Posterior cingulate gyrus (tissue), 11 donors: Measurements from ENCODE around the gene CA7.
A peak's percentile ranks its signal among the peaks of the same experiment; 100 is the strongest.

Experiments
- DNase-seq, 10 donors: peaks; one replicate each; pipeline versions ENCODE4 v3.0.0 to v3.0.0-alpha.2; 2020 to 2021; ENCODE audit warnings: mixed read lengths in 3 of 10
- intact Hi-C: fragments of 100-400 bp; cut with DNase I; formaldehyde crosslinking; loops from one replicate; pipeline ENCODE4 v1.15.1; 2023

The CA7 gene

DNA sequence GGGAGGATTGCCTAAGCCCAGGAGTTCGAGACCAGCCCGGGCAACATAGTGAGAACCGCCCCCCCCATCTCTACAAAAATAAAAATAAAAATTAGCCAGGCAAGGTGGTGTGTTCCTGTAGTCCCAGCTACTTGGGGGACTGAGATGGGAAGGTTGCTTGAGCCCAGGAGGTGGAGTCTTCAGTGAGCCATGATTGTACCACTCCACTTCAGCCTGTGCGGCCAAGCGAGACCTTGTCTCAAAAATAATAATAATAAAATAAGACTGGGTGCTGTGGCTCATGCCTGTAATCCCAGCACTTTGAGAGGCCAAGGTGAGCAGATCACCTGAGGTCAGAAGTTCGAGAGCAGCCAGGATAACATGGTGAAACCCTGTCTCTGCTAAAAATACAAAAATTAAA lies 47.6 kb downstream of the CA7 start:
- intact Hi-C loops: no loop called here

DNA sequence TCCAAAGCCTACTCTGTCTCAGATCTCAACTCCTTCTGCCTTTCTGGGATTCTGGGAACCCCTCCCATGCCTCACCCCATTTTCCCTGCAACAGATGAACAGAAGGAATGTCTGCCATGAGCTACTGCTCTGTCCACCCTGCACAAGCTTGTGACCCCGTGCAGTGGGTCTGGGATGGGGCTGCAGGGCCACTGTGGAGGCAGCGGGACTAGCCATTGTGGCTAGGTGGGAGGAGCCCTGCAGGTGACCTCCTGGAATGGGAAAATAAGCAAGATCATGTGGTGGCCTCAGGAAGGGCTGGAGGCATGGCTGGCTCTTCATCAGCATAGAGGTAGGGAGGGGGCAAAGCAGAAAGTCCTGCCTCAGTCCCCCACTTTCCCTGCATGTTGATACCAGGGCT lies 49.8 kb downstream of the CA7 start:
- peak in 3 of 10 donors; percentile 39 to 56 (median 43) for DNase-seq
- intact Hi-C loops: no loop called here

More for the DNA sequence above, 47.6 kb downstream of the CA7 start:
- DNase-seq: no peak

DNA sequence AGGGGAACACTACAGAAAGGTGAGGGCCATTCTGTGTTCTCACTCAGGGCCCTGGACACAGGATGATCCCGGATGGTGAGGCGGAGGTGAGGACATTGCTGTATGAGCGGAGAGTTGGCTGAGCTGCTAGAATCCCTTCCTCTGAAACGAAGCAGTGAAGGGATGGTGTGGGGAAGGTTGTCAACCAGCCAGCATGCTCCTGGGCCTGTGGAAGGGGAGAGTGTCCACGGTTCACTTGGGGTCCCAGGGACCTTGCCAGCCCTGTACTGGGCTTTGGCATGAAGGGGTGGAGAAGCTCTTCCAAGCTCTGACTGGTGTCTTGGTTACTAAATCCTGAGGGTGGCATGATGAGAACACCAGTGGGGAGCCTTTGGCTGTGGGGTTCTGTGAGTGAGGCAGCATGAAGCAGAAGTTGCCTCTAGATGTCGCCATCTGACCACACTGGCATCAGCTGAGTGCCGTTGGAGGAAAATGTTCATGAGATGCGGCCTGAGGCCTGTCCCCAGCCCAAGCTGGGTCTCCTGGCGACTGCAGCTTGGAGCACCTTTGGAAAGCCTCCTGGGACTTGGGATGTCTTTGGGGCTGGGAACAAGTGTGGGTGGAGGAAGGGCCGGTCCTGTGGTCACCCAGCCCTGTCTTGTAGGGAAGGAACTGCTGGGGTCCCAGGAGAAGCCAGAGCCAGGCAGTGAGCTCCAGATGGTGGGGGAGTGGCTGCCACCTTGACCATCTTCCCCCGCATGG lies 50.9 kb downstream of the CA7 start:
- DNase-seq: peak; percentile 51 to 95 (median 76)
- intact Hi-C loops: loop anchor here (5.0 kb wide), 1 partner anchor 37 kb away; the partner anchor contains the start of gene CIAO2B

DNA sequence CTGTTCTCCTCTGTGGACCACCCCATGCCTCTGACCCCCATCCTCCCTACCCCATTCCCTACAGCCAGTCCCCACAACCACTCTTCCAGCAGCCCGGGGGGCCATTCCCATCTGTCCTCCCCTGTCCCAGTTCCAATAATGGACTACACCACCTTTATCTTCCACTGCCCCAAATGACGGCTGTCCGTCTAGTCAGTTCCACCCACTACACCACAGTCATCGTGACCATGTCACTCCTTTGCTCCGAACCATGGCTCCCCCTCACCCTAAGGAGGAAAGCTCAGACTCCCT lies 51.4 kb downstream of the CA7 start:
- intact Hi-C loops: loop anchor here (5.0 kb wide), 1 partner anchor 37 kb away; the partner anchor contains the start of gene CIAO2B

DNA sequence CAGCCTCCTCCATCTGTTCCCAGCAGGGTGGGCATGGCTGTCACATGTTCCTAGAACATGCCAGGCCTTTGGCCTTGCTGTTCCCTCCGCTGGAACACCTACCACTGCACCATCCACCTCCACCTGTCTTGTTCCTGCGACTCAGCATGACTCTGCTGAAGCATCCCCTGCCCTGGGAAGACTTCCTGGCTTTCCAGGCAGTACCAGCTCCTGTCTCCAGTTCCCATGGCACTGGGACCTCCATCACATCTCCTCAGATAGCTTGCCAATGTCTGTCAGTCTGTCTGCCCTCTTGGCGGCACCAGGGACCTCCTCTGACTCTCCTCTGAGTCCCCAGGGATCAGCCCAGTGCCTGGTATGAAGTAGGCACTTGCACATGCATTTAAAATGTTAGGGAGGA lies 51.8 kb downstream of the CA7 start:
- DNase-seq: peak in 2 of 10 donors; percentile 47 to 66
- intact Hi-C loops: loop anchor here (5.0 kb wide), 1 partner anchor 36 kb away; the partner anchor contains the start of gene CIAO2B

More for the DNA sequence above, 51.4 kb downstream of the CA7 start:
- DNase-seq: no peak

DNA sequence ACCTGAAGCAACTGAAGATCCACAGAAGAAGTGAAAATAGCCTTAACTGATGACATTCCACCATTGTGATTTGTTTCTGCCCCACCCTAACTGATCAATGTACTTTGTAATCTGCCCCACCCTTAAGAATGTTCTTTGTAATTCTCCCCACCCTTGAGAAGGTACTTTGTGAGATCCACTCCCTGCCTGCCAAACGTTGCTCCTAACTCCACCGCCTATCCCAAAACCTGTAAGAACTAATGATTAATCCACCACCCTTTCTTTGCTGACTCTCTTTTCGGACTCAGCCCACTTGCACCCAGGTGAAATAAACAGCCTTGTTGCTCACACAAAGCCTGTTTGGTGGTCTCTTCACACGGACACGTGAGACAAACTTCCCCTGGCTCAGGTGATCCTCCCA lies 52.5 kb downstream of the CA7 start:
- DNase-seq: peak in 1 of 10 donors; percentile 14
- intact Hi-C loops: loop anchor here (5.0 kb wide), 1 partner anchor 36 kb away; the partner anchor contains the start of gene CIAO2B

DNA sequence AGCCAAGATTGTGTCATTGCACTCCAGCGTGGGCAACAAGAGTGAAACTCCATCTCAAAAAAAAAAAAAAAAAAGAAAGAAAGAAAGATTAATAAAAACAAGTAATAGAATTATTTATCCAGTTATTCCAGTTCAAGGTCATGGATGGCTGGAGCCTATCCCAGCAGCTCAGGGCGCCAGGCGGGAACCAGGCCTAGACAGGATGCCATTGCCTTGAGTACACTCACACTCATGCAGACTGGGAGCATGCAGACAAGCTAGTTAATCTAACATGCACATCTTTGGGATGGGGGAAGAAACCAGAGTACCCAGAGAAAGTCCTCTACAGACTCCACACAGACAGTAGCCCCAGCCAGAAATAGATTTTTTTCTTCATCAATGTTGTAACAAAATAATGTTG lies 54.0 kb downstream of the CA7 start:
- peak in 1 of 10 donors; percentile 68 for DNase-seq

DNA sequence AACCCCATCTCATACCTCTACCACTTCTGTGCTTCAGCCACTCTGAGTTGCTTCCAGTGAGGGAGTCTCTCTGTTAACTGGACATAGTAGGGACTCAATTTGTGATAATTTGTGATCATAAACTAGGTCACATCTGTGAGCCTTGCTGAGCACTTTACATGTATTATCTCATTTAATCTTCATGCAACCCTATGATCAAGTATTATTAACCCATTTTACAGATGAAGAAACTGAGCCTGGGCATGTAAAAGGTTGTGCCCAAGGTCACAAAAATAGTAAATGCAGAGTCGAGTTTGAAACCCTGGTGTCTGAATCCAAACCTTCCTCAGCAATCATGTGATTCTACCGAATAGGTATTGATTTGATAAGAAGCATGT lies 54.7 kb downstream of the CA7 start:
- intact Hi-C loops: loop anchor here (5.0 kb wide), 1 partner anchor 33 kb away; the partner anchor contains the start of gene CIAO2B
- no peak for DNase-seq

More for the DNA sequence above, 54.0 kb downstream of the CA7 start:
- intact Hi-C loops: loop anchor here (5.0 kb wide), 1 partner anchor 34 kb away; the partner anchor contains the start of gene CIAO2B

DNA sequence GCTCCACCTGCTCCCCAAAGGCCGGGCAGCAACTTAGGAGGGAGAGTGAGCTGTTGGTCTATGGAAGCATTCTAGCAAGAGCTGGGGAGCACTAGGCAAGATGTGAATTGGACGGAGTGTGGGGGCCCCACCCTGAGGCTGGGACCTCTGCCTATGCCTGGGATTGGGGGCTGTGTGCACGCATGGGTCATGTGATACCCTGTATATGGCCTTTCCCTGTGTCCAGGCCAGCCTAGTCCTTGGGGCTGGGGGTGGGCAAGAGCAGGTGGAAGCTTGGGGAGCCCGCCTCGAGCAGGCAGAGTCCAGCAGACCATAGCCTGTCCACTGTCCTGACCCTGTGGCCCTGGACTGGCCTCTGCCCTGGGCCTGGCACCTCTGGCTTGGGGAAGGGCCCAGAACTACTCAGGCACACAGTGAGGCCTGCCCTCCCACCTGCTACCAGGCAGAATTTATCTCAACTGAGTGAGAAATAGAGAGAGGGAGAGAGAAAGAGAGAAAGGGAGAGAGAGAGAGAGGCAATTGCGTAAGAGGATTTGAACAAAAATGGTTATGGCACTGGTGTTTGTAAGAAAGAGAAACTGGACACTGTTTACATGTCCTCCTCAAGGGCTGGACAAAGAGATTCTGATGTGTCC lies 55.2 kb downstream of the CA7 start:
- DNase-seq: peak in 2 of 10 donors; percentile 52 to 58
- intact Hi-C loops: loop anchor here (5.0 kb wide), 1 partner anchor 33 kb away; the partner anchor contains the start of gene CIAO2B

DNA sequence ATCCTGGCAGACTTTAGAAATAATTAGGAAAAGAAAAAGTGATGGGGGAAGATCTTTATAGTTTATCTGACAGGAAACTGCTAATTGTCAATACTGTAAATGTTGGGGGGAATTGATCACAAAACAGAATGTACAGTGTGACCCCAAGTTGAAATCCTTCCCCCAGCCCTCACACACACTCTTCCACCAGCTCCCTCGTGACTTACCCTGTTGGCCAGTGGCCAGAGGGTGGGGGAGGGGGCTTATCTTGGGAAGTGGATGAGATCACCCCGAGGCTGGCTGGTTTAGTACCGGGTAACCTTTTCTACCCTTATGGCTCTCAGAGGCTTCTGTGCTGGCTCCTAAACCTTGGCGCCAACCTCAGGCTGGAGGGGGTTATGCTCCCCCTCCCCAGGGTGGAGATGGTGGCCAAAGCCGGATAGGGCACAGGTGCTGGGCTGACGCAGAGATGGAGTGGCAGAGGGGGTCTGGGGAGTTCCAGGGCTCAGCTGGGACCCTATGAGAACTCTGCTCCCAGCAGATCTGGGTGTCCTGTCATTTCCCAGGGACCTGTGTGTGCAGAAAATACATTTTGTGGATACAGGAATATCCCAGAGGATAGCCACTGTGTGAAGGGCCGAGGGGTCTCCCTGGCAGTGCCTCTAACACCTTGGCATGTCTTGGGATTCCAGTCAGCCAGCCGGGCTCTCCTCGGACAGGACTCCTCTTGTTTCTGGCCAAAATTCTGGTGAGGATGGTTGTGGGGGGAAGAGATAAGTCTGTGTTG lies 55.9 kb downstream of the CA7 start:
- intact Hi-C loops: loop anchor here (5.0 kb wide), 1 partner anchor 32 kb away; the partner anchor contains the start of gene CIAO2B

DNA sequence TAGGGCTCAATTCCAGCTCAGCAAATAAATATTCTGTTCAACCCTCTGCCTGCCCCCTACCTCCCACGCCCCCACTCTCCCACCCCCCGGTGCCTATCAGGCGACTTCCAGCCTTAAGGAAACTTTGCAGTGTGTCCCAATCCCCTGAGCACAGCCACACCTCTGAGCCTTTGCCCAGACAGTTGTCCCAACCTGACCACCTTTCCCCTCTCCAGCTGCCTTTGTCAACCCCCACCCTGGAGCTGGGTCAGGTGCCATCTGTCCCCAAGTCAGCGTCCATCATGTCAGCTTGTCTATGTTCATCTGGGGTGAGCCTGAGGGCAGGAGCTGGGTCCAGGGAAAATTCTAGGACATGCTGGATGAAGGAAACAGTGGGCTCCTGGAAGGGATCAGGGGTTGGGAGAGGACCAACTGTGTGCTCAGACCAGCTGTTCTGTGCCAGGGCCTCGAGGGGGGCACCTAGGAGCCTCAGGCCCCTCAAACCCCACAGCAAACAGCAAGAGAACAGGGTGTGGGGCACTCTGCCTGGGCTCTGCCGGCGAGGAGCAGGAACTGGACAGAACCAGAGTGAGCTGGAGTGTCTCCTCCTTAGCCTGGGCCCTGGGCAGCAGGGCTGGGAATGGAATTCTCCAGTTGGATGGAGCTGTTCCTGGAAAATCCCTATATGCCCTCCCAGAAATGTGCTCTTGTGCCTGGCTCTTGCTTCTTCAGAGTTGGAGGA lies 56.7 kb downstream of the CA7 start:
- peak in 2 of 10 donors; percentile 57 to 60 for DNase-seq
- intact Hi-C loops: no loop called here

More for the DNA sequence above, 55.9 kb downstream of the CA7 start:
- peak in 2 of 10 donors; percentile 59 to 69 for DNase-seq

DNA sequence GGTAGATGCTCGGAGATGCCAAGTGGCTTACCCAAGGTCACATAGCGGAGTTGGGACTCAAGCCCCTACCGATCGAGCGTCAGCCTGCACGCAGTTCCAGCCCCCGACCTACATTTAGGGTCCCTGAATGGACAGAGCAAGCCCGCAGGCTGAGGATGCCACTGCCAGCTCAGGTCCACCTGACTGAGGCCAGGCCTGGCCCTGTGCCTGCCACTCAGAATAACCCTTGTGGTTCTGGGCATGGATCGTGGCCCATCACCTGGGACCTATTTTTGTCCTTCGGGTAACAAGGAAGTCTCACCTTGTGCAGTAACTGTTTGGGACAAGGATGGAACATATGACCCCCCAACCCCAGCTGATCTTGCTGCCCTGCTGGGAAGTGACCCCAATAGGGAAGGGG lies 57.4 kb downstream of the CA7 start:
- intact Hi-C loops: no loop called here
- peak in 2 of 10 donors; percentile 25 to 50 for DNase-seq

DNA sequence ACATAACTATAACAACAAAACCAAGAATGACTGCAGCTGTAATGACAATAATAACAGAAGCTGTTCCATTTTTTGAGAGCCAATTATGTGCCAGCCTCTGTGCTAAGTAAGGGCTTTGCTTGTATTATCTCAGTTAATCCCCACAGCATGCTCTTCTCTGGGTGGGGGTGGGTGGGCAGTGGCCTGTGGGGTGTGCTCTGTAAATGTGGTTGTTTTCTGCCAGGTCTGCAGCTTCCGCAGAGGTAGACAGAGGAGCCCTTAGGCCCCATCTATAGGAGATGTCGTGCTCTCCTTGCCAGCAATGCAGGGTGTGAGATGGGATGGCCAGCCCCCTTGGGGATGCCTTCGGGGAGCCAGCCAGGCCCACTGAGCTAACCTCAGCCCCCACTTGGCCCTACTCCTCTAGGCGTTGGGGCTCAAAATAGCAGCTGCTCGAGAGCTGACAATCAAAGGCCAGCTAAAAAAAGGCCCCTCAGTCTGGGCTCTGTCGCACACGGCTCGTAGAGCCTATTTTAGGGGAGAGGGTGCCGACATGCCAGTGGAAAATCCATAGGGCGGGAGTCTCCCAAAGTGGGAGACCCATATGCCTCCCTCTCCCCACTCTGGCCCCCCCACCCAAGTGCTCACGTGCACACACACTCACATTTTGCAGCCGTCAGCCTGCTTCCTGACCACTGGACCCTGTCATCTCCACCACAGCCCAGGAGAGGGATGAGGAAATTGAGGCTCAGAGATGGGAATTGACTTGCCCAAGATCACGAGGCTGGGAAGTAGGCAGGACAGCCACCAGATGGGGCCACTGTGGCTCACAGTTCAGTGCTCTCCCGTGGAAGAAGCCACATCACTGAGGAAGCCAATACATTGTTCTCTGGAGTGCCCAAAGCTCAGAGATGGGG lies 58.7 kb downstream of the CA7 start:
- intact Hi-C loops: no loop called here
- DNase-seq: peak in 2 of 10 donors; percentile 33 to 48
